A673 (cell line): ENCODE results near the gene CPPED1.

Experiments
- CTCF ChIP-seq: fragments of 300-800, 200-600 bp; sonication (generic); conservative IDR thresholded peaks from 2 replicates; pipeline ENCODE4 v1.5.1; 2017; ENCODE audit warnings: low read depth, mild to moderate bottlenecking, antibody characterized with exemption, low read length, moderate library complexity, mixed read lengths
- EZH2 ChIP-seq: fragments of 200-600 bp; sonication (generic); IDR thresholded peaks from 2 replicates; pipeline ENCODE4 v1.6.1; 2017; ENCODE audit warnings: borderline replicate concordance, low read depth, mild to moderate bottlenecking, mixed read lengths, antibody characterized with exemption, low read length; ENCODE audit not compliant: poor library complexity, severe bottlenecking

- TF ChIP-seq CTCF (no peak), EZH2 (no peak)
These were observed 63.9 kb downstream of the CPPED1 start for GRCh38 chr16:12739738-12740137.
